ENCODE measurements around the gene OR5AU1. TPM values are rescaled to one million over a fixed set of nuclear protein-coding genes. Genes with fewer than 3 reads are reported as not detected.
A peak's percentile ranks its signal among the peaks of the same experiment; 100 is the strongest.
"Not testable (repeated sequence)": the region's sequence is repeated elsewhere in the genome, so short reads cannot be mapped to it uniquely, and the experiment has no call there.

Gene OR5AU1
- total RNA-seq, 1 donor from 2014 or later, result 8.4 TPM

DNA sequence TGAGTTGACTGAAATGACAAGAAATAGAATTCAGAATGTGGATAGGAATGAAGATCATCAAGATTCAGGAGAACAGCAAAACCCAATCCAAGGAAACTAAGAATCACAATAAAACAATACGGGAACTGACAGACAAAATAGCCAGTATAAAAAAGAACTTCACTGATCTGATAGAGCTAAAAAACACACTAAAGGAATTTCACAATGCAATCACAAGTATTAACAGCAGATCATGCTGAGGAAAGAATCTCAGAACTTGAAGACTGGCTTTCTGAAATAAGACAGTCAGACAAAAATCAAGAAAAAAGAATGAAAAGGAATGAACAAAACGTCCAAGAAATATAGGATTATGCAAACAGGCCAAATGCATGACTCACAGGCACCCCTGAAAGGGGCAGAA is 15.3 kb upstream of the OR5AU1 start:
- DNase-seq (ENCODE audit: low spot score), result no peak

DNA sequence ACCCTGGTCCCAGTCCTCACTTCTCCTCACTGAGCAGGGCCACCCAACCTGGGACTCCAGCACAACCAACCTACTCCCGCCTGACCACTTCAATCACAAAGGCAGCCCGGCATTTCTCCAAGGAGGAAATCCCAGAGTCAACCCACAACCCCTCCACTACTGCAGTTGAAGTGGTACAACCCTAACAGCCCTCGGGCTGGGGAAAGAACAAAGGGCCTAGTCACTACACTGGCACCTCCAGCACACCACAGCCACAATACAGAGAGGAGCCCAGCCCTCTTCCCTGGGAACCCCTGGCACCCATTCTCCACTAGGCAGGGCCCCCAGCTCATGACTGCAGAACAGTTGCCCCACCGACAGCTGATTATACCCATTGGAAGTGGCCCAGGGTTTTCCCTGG is 13.7 kb upstream of the OR5AU1 start:
- DNase-seq (ENCODE audit: low spot score), result no peak

DNA sequence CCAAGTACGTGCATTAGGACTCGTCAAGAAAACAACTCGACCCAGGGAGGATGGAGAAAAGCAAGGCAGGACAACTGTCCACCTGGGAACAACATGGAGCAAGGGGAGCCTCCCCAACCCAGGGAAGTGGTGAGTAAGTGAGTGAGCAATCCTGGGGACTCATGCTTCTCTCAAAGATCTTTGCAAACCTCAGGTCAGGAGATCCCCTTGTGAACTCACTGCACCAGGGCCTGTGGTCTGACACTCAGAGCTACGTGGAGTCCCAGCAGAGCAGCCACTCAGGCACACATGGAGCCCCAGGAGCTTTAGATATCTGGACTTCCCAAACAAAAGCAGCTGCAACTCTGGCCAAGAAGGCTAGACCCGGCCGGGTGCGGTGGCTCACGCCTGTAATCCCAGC is 12.2 kb upstream of the OR5AU1 start:
- no peak for DNase-seq (ENCODE audit: low spot score)

DNA sequence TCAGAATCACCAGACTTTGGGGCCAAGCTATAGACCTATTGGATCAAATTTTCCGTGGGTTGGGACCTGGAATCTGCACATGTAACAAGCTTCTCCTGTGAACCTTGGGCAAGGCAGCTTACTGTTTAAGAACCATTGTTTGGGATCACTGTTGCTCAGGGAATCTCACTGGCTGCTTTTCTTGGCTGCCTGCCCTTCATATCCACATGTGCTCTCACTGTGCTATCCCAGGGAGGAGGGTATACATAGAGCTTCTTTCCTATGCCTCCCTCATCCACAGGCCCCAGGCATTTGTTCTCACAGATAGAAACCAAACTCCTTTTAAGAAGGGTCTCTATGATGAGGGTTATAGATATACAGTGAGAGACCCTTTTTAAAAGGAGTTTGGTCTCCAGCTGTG is 9.8 kb upstream of the OR5AU1 start:
- not testable (repeated sequence) for DNase-seq (ENCODE audit: low spot score)

DNA sequence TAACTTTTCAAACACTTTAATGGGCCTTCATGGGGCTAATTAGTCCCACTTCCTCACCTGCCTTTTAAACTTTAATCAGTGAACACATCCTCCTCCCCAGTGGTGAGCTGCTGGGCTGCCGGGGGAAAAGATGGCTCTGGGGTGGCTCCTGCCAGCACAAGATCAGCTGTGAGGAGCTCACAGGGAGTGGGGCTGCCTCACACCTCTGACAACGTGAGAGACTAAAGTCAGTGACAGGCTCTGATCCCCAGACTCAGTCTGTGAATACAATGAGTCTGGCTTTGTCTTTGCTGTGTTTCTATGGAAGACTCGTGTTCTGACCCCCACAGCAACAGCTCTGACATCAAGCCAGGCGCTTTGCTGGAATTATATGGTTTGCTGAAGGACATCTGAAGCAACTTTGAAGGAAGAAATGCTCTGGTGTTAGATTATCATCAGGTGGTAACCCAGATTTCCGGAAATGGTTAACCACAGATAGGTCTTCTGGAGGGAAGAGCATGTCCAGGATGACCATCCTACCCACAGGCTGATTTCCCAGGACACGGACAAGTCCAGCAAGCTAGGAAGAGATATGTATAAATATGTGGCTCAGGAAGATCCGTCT is 9.2 kb upstream of the OR5AU1 start:
- not testable (repeated sequence) for DNase-seq (ENCODE audit: low spot score)

DNA sequence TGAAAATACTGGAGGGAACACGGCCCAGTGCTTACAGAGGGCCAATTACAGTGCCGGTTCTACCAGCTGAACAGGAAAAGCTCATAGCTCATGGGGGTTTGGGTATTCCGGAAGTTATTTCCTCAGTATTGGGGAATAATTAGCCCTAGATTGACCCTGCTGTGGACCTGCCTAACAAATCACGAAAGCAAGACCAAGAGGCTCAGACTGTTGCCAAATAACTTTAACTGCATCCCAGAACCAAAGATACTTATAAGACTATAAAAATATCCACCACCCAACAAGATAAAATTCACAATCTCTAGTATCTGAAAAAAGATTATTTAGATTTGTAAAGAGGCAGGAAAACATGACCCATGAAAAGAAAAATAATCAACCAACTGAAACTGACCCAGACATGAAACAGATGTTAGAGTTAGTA is 8.0 kb upstream of the OR5AU1 start:
- DNase-seq (ENCODE audit: low spot score), result peak; percentile 22

DNA sequence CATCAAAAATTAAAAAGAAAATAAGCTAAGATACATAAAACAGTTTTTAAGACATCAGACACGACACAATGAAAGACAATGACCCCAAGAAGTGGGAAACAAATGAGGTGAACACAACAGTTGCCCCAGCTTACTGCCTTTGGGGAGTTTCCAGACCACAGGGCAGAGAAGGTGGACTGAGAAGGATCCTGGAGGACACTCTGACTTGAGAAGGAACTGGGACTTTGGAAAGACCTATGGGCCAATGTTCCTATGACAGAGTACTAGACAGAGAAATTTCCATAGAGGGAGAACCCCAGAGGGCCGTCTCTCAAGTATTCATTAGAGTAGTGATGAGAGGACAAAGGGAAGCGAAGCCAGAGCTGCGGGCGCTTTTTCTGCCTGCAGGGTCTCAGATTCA is 6.2 kb upstream of the OR5AU1 start:
- DNase-seq (ENCODE audit: low spot score), result no peak

DNA sequence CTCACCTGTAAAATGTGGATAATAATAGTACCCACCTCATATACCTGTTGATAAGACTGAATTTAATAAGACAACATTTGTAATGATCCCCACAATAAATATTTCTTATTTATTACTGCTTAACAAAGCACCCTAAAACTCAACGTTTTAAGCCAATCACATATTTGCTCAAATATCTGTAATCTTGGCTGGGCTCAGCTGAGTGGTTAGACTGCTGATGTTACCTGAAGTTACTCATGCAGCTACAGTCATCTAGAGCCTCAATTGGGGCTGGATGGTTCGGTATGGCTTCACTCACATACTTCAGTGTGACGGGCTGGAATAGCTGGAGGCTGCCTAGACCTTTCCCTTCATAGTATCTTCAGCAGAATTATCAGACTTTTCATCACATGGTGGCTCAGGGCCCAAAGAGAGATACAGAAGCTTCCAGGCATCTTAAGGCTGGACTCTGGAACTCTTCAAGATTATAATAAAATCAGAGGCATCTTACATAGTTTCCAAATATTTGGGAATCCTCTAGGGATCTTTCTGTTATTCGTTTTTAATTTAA is 4.3 kb upstream of the OR5AU1 start:
- peak; percentile 19 for DNase-seq (ENCODE audit: low spot score)

DNA sequence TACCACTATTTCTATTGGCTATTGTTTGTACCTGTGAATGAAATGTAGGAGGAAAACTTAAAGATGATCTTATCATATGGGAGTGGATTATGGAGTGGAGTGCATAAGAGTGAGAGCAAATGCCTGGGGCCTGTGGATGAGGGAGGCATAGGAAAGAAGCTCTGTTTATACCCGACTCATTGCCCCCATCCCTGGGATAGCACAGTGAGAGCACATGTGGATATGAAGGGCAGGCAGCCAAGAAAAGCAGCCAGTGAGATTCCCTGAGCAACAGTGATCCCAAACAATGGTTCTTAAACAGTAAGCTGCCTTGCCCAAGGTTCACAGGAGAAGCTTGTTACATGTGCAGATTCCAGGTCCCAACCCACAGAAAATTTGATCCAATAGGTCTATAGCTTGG is 2.3 kb upstream of the OR5AU1 start:
- DNase-seq (ENCODE audit: low spot score), result not testable (repeated sequence)

DNA sequence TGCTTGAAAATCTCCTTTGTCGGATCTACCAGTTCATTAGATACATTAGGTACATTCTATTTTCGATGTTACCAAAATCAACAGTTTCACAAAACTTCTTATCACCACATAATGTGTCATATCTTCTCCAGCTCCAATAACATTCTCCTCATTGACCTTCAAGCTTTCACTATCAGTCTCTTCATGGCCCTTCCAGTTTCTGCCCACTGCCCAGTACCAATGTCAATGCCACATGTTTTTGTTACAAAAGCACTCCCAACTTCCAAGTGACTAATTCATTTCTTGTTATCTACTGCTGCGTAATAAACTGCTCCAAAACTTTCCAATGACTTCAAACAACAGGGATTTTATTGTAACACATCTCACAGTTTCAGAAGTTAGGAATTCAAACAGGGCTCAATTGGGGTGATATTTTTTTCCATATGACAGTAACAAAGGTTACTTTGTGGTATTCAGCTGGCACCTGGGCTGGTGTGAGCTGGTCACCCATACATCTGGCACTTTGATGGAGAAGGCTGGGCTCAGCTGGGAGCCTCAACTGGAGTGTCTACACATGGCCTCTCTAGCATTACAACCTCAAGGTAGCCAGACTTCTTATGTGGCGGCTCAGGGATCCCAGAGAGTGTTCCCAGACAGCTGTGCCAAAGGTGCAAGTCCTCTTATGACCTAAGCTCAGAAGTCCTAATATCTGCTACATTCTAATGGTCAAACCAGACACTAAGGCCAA is 6.1 kb downstream of the OR5AU1 start:
- no peak for DNase-seq (ENCODE audit: low spot score)

DNA sequence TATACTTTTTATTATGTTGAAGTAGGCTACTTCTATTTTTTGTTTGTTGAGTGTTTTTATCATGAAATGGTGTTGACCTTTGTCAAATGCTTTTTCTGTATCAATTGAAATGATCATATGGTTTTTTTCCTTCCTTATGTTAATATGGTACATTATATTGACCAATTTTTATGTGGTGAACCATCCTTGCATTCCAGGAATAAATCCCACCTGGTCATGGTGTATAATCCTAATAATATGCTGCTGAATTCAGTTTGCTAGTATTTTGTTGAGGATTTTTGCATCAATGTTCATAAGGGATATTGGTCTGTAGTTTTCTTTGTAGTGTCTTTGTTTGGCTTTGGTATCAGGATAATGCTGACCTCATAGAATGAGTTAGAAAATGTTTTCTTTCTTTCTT is 10.4 kb downstream of the OR5AU1 start:
- DNase-seq (ENCODE audit: low spot score), result no peak

DNA sequence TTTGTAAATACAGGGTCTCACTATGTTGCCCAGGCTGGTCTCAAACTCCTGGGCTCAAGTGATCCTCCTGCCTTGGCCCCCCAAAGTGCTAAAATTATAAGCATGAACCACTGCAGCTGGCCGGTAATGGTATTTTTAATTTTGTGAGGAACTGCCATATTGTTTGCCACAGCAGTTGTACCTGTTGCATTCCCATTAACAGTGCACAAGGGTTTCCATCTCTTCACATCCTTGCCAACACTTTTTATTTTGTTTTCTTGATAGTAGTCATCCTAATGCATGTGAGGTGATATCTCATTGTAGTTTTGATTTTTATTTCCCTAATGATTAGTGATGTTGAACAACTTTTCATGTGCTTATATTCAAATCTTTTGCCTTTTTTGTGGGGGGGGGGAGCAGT is 13.5 kb downstream of the OR5AU1 start:
- no peak for DNase-seq (ENCODE audit: low spot score)

DNA sequence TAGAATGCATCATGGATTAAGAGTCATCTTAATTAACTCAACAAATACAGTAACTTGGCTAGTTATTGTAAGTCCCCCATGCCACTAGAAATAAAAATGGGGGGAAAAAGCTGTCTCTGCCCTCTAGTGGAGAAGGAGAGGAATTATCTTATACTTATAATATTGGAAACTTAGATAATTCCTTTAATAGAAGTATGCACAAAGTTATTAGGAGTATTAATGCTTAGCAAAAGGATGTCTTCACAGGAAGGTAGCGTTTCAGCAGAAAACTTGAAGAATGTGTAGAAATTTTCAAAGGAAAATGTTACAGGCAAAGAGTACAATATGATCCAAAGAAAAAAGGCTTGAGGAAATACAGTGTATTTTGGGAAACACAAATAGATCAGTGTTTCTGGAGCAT is 19.8 kb downstream of the OR5AU1 start:
- no peak for DNase-seq (ENCODE audit: low spot score)

DNA sequence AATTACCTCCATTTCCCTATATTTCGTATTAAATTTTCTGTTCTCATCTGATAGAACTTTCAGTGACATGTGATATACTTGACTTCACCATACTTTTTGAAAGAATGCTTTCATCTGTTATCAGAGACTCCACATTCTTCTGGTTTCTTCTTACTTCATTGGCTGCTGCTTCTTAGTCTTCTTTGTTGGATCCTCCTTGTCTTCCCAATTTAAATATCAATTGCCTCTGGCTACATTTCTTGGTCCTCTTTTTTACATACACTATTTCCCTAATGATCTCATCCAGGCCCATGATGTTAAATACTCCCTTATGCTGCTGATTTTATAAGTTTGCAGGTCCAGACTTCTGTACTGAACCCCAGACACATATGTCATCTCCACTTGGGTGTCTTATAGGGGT is 22.0 kb downstream of the OR5AU1 start:
- no peak for DNase-seq (ENCODE audit: low spot score)

DNA sequence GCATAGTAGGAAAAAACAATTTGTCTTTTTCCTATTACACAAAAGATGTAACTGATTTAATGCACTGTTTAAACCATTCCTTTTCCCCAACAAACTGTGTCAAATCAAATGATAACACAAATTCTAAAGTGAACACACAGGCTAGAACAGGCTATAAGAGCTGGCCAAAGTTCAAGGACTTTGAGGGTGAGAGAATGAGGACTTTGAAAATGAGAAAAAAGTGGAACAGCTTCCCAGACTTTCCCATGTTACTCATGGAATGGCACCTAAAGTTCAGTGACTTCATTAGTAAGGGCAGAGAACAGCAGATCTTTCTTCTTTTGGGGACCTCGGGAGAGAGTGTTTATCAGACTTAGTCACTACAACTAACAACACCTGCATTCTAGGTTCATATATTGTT is 32.4 kb downstream of the OR5AU1 start:
- DNase-seq (ENCODE audit: low spot score), result no peak

DNA sequence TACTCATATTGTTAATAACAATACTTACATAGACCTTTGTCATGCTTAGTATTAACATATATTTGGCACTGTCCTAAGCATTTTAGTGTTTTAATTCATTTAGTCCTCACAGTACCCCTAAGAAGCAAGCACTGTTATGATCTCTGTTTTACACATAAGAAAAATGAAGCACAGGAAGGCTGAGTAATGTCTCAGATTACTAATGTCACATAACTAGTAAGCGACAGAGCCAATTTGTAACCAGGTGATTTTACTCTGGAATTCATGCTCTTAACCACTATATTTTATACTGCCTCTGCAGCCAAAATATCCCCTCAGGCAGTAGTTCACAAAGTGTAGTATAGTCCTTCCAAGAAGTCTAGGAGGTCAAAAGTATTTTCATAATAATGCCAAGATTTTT is 34.7 kb downstream of the OR5AU1 start:
- no peak for DNase-seq (ENCODE audit: low spot score)

DNA sequence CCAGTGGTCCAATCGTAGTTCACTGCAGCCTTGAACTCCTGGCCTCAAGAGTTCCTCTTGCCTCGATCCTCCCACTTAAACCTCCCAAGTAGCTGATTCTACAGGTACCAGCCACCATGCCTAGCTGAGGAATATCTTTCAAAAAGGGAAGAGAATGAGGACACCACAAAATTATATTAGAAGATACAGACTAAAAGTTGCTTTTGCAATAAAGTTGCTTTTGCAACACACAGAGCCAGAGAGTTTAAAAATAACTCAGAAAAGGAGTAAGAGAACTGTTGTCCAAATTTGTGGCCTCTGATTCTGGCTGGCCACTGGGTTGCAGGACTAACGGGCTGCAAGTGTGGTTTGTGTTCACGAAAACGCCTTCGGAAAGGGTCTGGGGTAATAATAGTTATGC is 35.2 kb downstream of the OR5AU1 start:
- no peak for DNase-seq (ENCODE audit: low spot score)

DNA sequence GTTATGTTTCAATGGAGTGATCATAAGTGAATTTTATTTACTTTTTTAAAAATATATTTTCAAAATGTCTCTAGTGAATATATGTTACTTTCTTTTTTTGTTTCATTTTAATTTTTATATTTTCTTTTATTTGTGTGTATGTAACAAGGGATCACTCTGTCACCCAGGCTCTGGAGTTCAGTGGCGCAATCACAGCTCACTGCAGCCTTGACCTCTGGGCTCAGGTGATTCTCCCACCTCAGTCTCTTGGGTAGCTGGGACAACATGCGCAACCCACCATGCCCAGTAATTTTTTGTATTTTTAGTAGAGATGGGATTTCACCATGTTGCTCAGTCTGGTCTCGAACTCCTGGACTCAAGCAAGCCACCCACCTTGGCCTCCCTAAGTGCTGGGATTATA is 36.9 kb downstream of the OR5AU1 start:
- DNase-seq (ENCODE audit: low spot score), result no peak

DNA sequence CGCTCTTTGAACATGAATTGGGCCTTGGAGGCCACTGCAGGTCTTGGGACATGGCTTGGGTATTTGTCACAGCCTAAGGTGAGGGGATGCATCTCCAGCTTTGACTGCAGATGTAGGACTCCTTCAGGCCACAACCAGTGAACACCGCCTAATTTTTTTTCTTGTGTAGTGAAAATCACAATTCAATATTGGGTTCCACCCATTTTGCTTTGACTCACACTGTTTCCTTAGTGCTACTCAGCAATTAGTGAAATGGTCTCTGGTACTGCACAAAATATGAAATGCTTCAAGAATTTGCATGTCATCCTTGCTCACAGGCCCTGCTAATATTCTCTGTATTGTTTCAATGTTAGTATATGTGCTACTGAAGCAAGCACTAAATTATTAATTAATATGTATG is 42.5 kb downstream of the OR5AU1 start:
- no peak for DNase-seq (ENCODE audit: low spot score)

DNA sequence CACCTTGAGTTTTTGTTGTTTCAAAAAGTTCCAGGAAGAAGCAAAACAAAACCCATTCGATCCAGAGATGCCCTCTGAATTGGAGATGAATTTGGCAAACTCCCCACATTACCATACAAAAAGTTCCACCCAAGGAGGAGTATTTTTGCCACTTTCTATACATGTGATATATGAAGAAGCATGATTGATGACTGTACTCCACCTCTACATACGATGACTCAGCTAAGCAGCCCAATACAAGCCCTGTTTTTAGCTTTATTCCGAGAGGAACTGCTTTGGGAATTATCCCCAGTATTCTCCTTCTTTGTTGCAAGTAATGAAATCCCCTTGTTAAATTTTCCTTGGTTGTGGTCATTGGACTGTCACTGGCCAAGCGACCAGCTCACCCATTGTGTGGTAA is 43.6 kb downstream of the OR5AU1 start:
- no peak for DNase-seq (ENCODE audit: low spot score)

DNA sequence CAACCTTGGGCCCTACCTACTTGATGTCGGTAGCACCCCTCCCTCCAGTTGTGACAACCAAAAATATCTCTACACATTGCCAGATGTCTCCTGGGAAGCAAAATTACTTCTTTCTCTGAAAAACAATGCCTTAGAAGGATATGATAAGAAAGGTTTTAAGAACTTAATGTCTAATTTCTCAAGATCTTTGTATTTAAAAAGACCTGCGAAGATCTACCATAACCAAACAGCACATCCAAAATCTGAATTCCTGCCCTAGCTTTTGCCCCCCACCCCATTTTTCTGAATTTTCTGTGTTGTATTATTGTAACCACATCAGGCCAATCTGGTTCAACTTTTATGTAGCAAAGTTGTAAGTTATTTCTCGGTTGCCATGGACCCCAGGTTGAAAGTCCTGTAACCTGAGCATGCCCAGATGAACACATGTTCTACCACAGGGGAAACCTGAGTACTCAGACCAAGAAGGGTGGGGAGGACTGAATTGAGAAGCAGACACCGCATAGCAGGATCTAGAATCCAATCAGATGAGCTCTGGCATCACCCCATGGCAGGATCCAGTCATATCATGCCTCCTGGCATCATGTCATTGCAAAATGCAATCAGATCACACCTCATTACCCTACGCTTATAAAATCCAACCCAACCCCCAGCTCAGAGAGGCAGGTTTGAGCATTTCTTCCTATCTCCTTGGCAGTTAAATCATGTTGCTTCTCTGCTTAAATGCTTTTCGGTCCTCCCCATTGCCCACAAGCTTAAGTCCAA is 46.3 kb downstream of the OR5AU1 start:
- DNase-seq (ENCODE audit: low spot score), result no peak

DNA sequence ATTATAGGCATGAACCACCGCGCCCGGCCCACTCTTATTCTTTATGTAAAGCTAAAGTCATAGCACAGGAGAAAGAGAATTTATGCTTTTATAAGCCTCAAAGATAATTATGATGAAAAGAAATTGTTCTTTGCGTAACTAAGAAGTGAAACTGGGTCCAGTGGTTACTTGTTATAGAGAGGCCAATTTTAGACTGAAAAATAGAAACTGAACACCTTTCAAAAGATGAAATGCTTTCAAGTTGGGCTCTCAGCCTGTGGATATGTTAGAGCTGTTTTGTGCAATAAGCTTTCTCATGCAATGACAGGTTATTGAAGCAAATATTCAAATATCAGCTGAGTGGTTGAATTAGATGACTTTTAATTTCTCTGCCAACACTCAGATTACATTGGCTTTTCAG is 47.1 kb downstream of the OR5AU1 start:
- no peak for DNase-seq (ENCODE audit: low spot score)
